HepG2 (cell line): ENCODE data around the gene CRAT. TPM values are rescaled to one million over a fixed set of nuclear protein-coding genes. Genes with fewer than 3 reads are reported as not detected.
A peak's percentile ranks its signal among the peaks of the same experiment; 100 is the strongest.

ENCODE experiments used
- ARNT2 ChIP-seq: sonication (generic); formaldehyde crosslinking; IDR thresholded peaks from 2 replicates; pipeline ENCODE4 v1.8.0; 2022; ENCODE audit warnings: mild to moderate bottlenecking, low read depth, missing genetic modification reagents, moderate library complexity
- HDAC2 ChIP-seq: sonication (generic); formaldehyde crosslinking; IDR thresholded peaks from 2 replicates; pipeline ENCODE4 v1.4.0; 2020; ENCODE audit warnings: missing genetic modification reagents
- HIVEP1 ChIP-seq: sonication (generic); formaldehyde crosslinking; IDR thresholded peaks from 2 replicates; pipeline ENCODE4 v1.4.0; 2020; ENCODE audit warnings: mild to moderate bottlenecking, missing genetic modification reagents
- PRDM10 ChIP-seq: sonication (generic); formaldehyde crosslinking; IDR thresholded peaks from 2 replicates; pipeline ENCODE4 v1.4.0; 2020; ENCODE audit warnings: low read depth, missing genetic modification reagents
- PRDM15 ChIP-seq: sonication (generic); formaldehyde crosslinking; IDR thresholded peaks from 2 replicates; pipeline ENCODE4 v1.4.0; 2020; ENCODE audit warnings: missing genetic modification reagents
- REL ChIP-seq: sonication (generic); formaldehyde crosslinking; conservative IDR thresholded peaks from 2 replicates; pipeline ENCODE4 v1.8.0; 2022; ENCODE audit warnings: mild to moderate bottlenecking, missing genetic modification reagents, moderate library complexity
- SP4 ChIP-seq: sonication (generic); formaldehyde crosslinking; IDR thresholded peaks from 2 replicates; pipeline ENCODE4 v1.8.1; 2023; ENCODE audit warnings: mild to moderate bottlenecking, missing genetic modification reagents
- ZC3H13 ChIP-seq: sonication (generic); formaldehyde crosslinking; IDR thresholded peaks from 2 replicates; pipeline ENCODE4 v1.8.1; 2023; ENCODE audit warnings: mild to moderate bottlenecking, missing genetic modification reagents, moderate library complexity
- ZNF10 ChIP-seq: sonication (generic); formaldehyde crosslinking; IDR thresholded peaks from 2 replicates; pipeline ENCODE4 v1.4.0; 2020; ENCODE audit warnings: mild to moderate bottlenecking, low read depth, missing genetic modification reagents, borderline replicate concordance
- ZNF264 ChIP-seq: sonication (generic); formaldehyde crosslinking; IDR thresholded peaks from 2 replicates; pipeline ENCODE4 v1.4.0; 2020; ENCODE audit warnings: missing genetic modification reagents
- ZNF329 ChIP-seq: sonication (generic); formaldehyde crosslinking; IDR thresholded peaks from 2 replicates; pipeline ENCODE4 v1.9.0; 2021; ENCODE audit warnings: low read depth, mild to moderate bottlenecking, missing genetic modification reagents
- ZNF503 ChIP-seq: sonication (generic); formaldehyde crosslinking; IDR thresholded peaks from 2 replicates; pipeline ENCODE4 v1.4.0; 2020; ENCODE audit warnings: missing genetic modification reagents
- ZNF567 ChIP-seq: sonication (generic); formaldehyde crosslinking; IDR thresholded peaks from 2 replicates; pipeline ENCODE4 v1.8.1; 2023; ENCODE audit warnings: mild to moderate bottlenecking, missing genetic modification reagents, borderline replicate concordance
- polyA plus RNA-seq, 8 experiments: library from polyadenylated mRNA; depleted of rRNA in 3 of 8; stranded (reverse) in 7 of 8; unstranded in 1 of 8; fragments of >200 nt; fragmentation: Illumina TruSeq in 4 of 8; extraction: Trizol in 4 of 8; gene quantifications; 2 replicates each; pipeline versions ENCODE4 v1.2.1 to v1.2.3, GENCODE V29; 2011 to 2016; ENCODE audit warnings: low read depth in 4 of 8, missing spikeins in 1 of 8, mixed read lengths in 1 of 8; ENCODE audit not compliant: insufficient read depth in 1 of 8
- total RNA-seq, 5 experiments: library from RNA; depleted of rRNA; stranded (reverse); fragments of >200 nt; fragmentation: Illumina TruSeq; extraction: Trizol; gene quantifications; 2 replicates each; pipeline ENCODE4 v1.2.3, GENCODE V29; 2016; ENCODE audit warnings: low read depth in 1 of 5
- TF ChIP-seq, protein P1 (sequence below): sonication (generic); formaldehyde crosslinking; IDR thresholded peaks from 2 replicates; pipeline ENCODE4 v1.9.0; 2022; ENCODE audit warnings: missing genetic modification reagents, mild to moderate bottlenecking, borderline replicate concordance
- TF ChIP-seq, protein P2 (sequence below): IDR thresholded peaks from 2 replicates; pipeline ENCODE4 v1.6.1; 2016; ENCODE audit warnings: low read depth, borderline replicate concordance

CRAT gene
- total and polyA plus RNA-seq, 2 of the 13 experiments (the other 11 are each of a cell fraction or from before 2014, with no cell fraction given): 26.1 to 26.6 TPM

DNA sequence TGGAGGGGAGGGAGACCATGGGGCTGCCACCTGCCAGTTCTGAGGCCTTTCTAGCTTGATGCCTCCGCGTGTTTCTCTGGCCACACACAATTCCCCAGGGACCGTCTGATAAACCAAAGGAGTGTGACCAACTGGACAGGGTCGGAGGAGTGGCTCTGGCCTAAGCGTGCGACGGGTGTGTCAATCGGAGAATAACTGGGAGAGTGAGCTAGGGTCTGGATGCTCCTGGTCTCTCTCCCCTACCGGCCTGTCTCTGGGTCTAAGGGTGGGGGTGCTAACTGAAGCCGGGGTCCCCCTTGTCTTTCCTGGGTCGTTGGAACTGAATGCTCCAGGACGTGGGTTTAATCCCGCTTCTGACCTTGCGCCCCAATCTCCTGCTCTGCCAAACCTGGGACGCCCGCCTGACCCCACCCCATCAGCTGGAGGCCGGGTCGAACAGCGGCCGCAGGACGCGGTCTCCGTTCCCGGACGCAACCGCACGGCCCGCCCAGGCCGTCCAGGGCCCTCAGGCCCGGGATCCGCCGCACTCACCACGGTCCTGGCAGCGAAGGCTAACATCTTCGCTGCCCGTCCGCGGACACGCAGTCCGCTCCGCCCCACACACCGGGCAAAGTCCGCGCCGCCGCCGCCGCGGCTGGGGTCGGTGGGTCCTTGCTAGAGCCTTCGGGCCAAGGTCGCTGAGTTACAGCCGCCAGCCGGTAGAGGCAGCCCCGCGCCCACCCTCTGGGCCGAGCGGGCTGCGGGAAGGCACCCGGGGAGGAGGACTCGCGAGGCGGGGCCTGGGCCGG, 447 bp downstream of the CRAT start (continued):
- TF ChIP-seq ARNT2 (peak; percentile 76), HIVEP1 (CRISPR knock-in tag) (peak; percentile 27; the same call in 1 of the 2 replicates), HDAC2 (peak; percentile 58; the same call in 1 of the 2 replicates), ZNF567 (CRISPR knock-in tag) (0 out of 2 replicates have a peak, but pooled peaks have one; percentile 18), ZNF10 (CRISPR knock-in tag) (no peak), SP4 (no peak), PRDM15 (CRISPR knock-in tag) (peak; percentile 73; the same call in 1 of the 2 replicates), PRDM10 (CRISPR knock-in tag) (no peak), ZNF264 (CRISPR knock-in tag) (0 out of 2 replicates have a peak, but pooled peaks have one; percentile 57), ZC3H13 (CRISPR knock-in tag) (no peak), ZNF503 (CRISPR knock-in tag) (peak; percentile 51; the same call in 1 of the 2 replicates), REL (CRISPR knock-in tag) (no peak), ZNF329 (CRISPR knock-in tag) (peak; percentile 22; the same call in 1 of the 2 replicates)
- TF ChIP-seq, protein P1, sequence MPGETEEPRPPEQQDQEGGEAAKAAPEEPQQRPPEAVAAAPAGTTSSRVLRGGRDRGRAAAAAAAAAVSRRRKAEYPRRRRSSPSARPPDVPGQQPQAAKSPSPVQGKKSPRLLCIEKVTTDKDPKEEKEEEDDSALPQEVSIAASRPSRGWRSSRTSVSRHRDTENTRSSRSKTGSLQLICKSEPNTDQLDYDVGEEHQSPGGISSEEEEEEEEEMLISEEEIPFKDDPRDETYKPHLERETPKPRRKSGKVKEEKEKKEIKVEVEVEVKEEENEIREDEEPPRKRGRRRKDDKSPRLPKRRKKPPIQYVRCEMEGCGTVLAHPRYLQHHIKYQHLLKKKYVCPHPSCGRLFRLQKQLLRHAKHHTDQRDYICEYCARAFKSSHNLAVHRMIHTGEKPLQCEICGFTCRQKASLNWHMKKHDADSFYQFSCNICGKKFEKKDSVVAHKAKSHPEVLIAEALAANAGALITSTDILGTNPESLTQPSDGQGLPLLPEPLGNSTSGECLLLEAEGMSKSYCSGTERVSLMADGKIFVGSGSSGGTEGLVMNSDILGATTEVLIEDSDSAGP (CRISPR knock-in tag): no peak; the same call in 1 of the 2 replicates
- TF ChIP-seq, protein P2, sequence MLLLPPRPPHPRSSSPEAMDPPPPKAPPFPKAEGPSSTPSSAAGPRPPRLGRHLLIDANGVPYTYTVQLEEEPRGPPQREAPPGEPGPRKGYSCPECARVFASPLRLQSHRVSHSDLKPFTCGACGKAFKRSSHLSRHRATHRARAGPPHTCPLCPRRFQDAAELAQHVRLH (CRISPR knock-in tag): peak; percentile 59; the same call in 1 of the 2 replicates
